ENCODE measurements around the gene MBOAT2. TPM values are rescaled to one million over a fixed set of nuclear protein-coding genes. Genes with fewer than 3 reads are reported as not detected.

The MBOAT2 gene
- total RNA-seq, 1 donor from 2014 or later = 48.2 TPM

DNA sequence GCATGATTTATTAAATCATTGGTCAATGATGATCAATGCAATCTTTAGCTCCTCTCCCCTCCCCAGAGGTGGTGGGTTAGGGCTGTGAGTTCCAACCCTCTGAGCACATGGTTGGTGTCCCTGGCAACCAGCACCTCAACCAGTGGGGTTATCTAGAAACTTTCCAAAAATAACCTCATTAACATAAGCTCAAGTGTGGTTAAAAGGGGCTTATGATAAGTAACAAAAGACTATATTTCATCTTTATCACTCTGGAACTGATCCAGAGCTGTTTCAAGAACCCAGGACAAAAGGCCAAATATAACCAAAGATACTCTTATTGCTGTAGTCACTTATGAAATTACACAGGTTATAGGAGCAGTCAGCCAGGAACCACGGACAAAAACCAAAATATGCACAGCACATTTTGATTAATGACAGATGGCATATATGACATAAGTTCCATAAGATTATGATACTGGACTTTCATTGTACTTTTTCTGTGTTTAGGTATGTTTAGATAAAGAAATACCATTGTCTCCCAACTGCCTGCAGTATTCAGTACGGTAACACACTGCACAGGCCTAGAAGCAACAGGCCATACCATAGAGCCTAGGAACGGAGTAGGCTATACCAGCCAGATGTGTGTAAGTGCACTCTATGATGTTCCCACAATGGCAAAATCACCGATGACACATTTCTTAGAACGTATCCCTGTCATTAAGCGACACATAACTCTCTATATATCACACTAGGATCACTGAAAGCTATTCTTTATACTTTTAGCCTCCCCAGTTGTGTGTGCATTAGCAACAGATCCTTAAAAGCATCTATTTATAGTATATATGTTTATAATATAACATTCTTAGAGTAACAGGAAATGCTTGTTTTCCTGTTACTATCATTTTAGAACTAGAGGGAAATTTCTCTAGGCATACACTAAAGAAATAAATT is 197.9 kb downstream of the MBOAT2 start:
- intact Hi-C loops (cut with DNase I) = no loop called here
- no peak for DNase-seq (ENCODE audit: low spot score)

GRCh38 chr2:8803658-8804379 is 199.7 kb downstream of the MBOAT2 start:
- DNase-seq (ENCODE audit: low spot score) = no peak
- intact Hi-C loops (cut with DNase I) = no loop called here

GRCh38 chr2:8802741-8803140 is 200.7 kb downstream of the MBOAT2 start:
- no peak for DNase-seq (ENCODE audit: low spot score)
- intact Hi-C loops (cut with DNase I) = no loop called here

Other genes starting within 250 kb of the MBOAT2 start
- 111 TPM for gene KIDINS220, start 166.1 kb downstream of the MBOAT2 start, total RNA-seq
- 11.8 TPM for gene ASAP2, start 203.1 kb upstream of the MBOAT2 start, total RNA-seq

All from cardiac septum (tissue), 1 donor.